ENCODE data around the gene FLNA.
A peak's percentile ranks its signal among the peaks of the same experiment; 100 is the strongest.

FLNA gene

GRCh38 chrX:154317391-154317995, 56.9 kb downstream of the FLNA start:
- no peak overlapping the region for H3K4me3 ChIP-seq (ENCODE audit: low read depth, low read length)
- TF ChIP-seq CTCF (IDR thresholded peaks at IDR 0.05; ENCODE audit: low read depth, low read length, missing control alignments), result peak; percentile 57
- DNase-seq (ENCODE audit: low read depth), result no peak

- DNase-seq (ENCODE audit: low read depth), result no peak
- no peak overlapping the region for H3K4me3 ChIP-seq (ENCODE audit: low read depth, low read length)
- no peak for TF ChIP-seq CTCF (IDR thresholded peaks at IDR 0.05; ENCODE audit: low read depth, low read length, missing control alignments)
Measured at GRCh38 chrX:154315416-154315815, 59.0 kb downstream of the FLNA start.

GRCh38 chrX:154313147-154313546, 61.3 kb downstream of the FLNA start:
- no peak overlapping the region for H3K4me3 ChIP-seq (ENCODE audit: low read depth, low read length)
- TF ChIP-seq CTCF (IDR thresholded peaks at IDR 0.05; ENCODE audit: low read depth, low read length, missing control alignments), result no peak
- DNase-seq (ENCODE audit: low read depth), result peak; percentile 36

- no peak for DNase-seq (ENCODE audit: low read depth)
- TF ChIP-seq CTCF (IDR thresholded peaks at IDR 0.05; ENCODE audit: low read depth, low read length, missing control alignments), result no peak
- no peak overlapping the region for H3K4me3 ChIP-seq (ENCODE audit: low read depth, low read length)
Measured at GRCh38 chrX:154312116-154312515, 62.3 kb downstream of the FLNA start.

GRCh38 chrX:154310616-154311536, 63.6 kb downstream of the FLNA start:
- H3K4me3 ChIP-seq (ENCODE audit: low read depth, low read length), result no peak overlapping the region
- no peak for TF ChIP-seq CTCF (IDR thresholded peaks at IDR 0.05; ENCODE audit: low read depth, low read length, missing control alignments)
- no peak for DNase-seq (ENCODE audit: low read depth)

GRCh38 chrX:154309041-154309775, 65.2 kb downstream of the FLNA start:
- H3K4me3 ChIP-seq (ENCODE audit: low read depth, low read length), result no peak overlapping the region
- no peak for DNase-seq (ENCODE audit: low read depth)
- TF ChIP-seq CTCF (IDR thresholded peaks at IDR 0.05; ENCODE audit: low read depth, low read length, missing control alignments), result no peak

Data from GM12864 (cell line).